K562 (cell line): ENCODE data around the gene PDE4D. TPM values are rescaled to one million over a fixed set of nuclear protein-coding genes. Genes with fewer than 3 reads are reported as not detected.

Experiments used
- ATAC-seq: fragments of 200-7000 bp; cut with Tn5 transposase; 3 replicates; pipeline ENCODE4 v1.9.1; 2020; ENCODE audit warnings: moderate library complexity
- BruUV-seq: library from RNA; stranded (reverse); fragments of 400-500 nt; replicated peaks from 2 replicates; lab custom pipeline; 2021; lab: Mats Ljungman, UMichigan
- CTCF ChIA-PET: fragments of 300-600 bp; formaldehyde crosslinking; extraction: SDS; loops from one replicate; lab custom pipeline; 2021; ENCODE audit warnings: low intra/inter-chr PET ratio; lab: Yijun Ruan, JAX
- POLR2A ChIA-PET: fragments of 300-600, 350-650 bp; sonication (Branson Sonifier 250); formaldehyde crosslinking; extraction: SDS; loops from one replicate; lab custom pipeline; 2021; ENCODE audit warnings: antibody characterized with exemption, inconsistent platforms; lab: Yijun Ruan, JAX
- DNase-seq, 4 experiments: peaks; one replicate each; pipeline versions ENCODE4 v3.0.0 to v3.0.0-alpha.2; 2011 to 2018; ENCODE audit warnings: low spot score in 3 of 4, mixed read lengths in 3 of 4; ENCODE audit errors: extremely low read depth in 1 of 4
- FAIRE-seq: peaks from 2 replicates; lab custom pipeline; 2011; peaks lifted over from hg19 to GRCh38; lab: Jason Lieb, UNC
- H2AFZ ChIP-seq: 2 replicates; pipeline ENCODE4 v1.6.0; 2011; ENCODE audit warnings: low read depth, low read length, control low read depth, inconsistent platforms
- H3K27ac ChIP-seq: fragments of 200-600 bp; 3 replicates; pipeline ENCODE4 v1.8.0; 2011; ENCODE audit warnings: low read depth, mild to moderate bottlenecking, control low read depth, inconsistent platforms, low read length, moderate library complexity, mixed read lengths; ENCODE audit errors: extremely low read depth
- H3K27me3 ChIP-seq, 2 experiments: fragments of 300-600 bp in 1 of 2; 2 replicates in 1 of 2; 3 replicates in 1 of 2; pipeline versions ENCODE4 v1.6.0 to v1.8.0; 2011; ENCODE audit warnings: inconsistent platforms in 2 of 2, low read length in 2 of 2, mild to moderate bottlenecking in 1 of 2, mixed read lengths in 1 of 2, moderate library complexity in 1 of 2; ENCODE audit not compliant: control insufficient read depth in 2 of 2, insufficient read depth in 2 of 2
- H3K36me3 ChIP-seq: fragments of 300-600 bp; 3 replicates; pipeline ENCODE4 v1.8.0; 2011; ENCODE audit warnings: mild to moderate bottlenecking, low read length, inconsistent platforms; ENCODE audit not compliant: control insufficient read depth, insufficient read depth
- H3K4me1 ChIP-seq, 2 experiments: fragments of 200-600 bp in 1 of 2; replicated peaks in 1 of 2; 2 replicates in 1 of 2; 3 replicates in 1 of 2; pipeline versions ENCODE4 v1.5.1 to v1.8.0; 2011; ENCODE audit warnings: inconsistent platforms in 2 of 2, low read length in 2 of 2, mild to moderate bottlenecking in 1 of 2, mixed read lengths in 1 of 2, moderate library complexity in 1 of 2; ENCODE audit not compliant: control insufficient read depth in 2 of 2, insufficient read depth in 2 of 2
- H3K4me2 ChIP-seq: 2 replicates; pipeline ENCODE4 v1.6.1; 2011; ENCODE audit warnings: low read length, control low read depth, inconsistent platforms, mixed read lengths; ENCODE audit not compliant: insufficient read depth
- H3K4me3 ChIP-seq: fragments of 200-600 bp; sonication (generic), shearing (Covaris generic); 2 replicates; pipeline ENCODE4 v1.5.1; 2016; ENCODE audit warnings: control low read depth, inconsistent platforms
- H3K79me2 ChIP-seq: fragments of 200-600 bp; 3 replicates; pipeline ENCODE4 v1.8.0; 2011; ENCODE audit warnings: low read length, inconsistent platforms; ENCODE audit not compliant: control insufficient read depth, insufficient read depth
- H3K9ac ChIP-seq, 2 experiments: 2 replicates each; pipeline versions ENCODE4 v1.6.0 to v1.6.1; 2011; ENCODE audit warnings: low read depth in 2 of 2, low read length in 2 of 2, control low read depth in 1 of 2, inconsistent platforms in 1 of 2, mild to moderate bottlenecking in 1 of 2, mixed read lengths in 1 of 2; ENCODE audit not compliant: insufficient read depth in 1 of 2
- H3K9me1 ChIP-seq: one replicate; pipeline ENCODE4 v1.6.0; 2011; ENCODE audit warnings: inconsistent platforms, mild to moderate bottlenecking, low read length, moderate library complexity; ENCODE audit not compliant: control insufficient read depth, insufficient read depth
- H3K9me3 ChIP-seq: replicated peaks from 2 replicates; pipeline ENCODE4 v1.5.1; 2011; ENCODE audit warnings: low read depth, low read length, inconsistent platforms; ENCODE audit not compliant: control insufficient read depth, insufficient read depth
- H4K20me1 ChIP-seq: replicated peaks from 2 replicates; pipeline ENCODE4 v1.6.1; 2011; ENCODE audit warnings: low read length, inconsistent platforms, mixed read lengths; ENCODE audit not compliant: control insufficient read depth, insufficient read depth
- EP400 ChIP-seq: fragments of 450-650 bp; IDR thresholded peaks from 2 replicates; pipeline ENCODE4 v1.6.1; 2017; ENCODE audit warnings: antibody characterized with exemption, mild to moderate bottlenecking, moderate library complexity
- KLF1 ChIP-seq: fragments of 450-650 bp; IDR thresholded peaks from 2 replicates; pipeline ENCODE4 v1.6.1; 2016; ENCODE audit warnings: missing genetic modification characterization, missing compliant biosample characterization
- MCM5 ChIP-seq: fragments of 450-650 bp; IDR thresholded peaks from 2 replicates; pipeline ENCODE4 v1.6.1; 2016; ENCODE audit warnings: low read depth
- NEUROD1 ChIP-seq: fragments of 150-350 bp; IDR thresholded peaks from 2 replicates; pipeline ENCODE4 v1.6.1; 2014; ENCODE audit warnings: borderline replicate concordance, low read length, low read depth; ENCODE audit not compliant: partially characterized antibody
- PHF20 ChIP-seq: fragments of 450-650 bp; IDR thresholded peaks from 2 replicates; pipeline ENCODE4 v1.6.1; 2018; ENCODE audit not compliant: partially characterized antibody
- RHOXF2B ChIP-seq: fragments of 250-450 bp; sonication (Bioruptor Pico); conservative IDR thresholded peaks from 2 replicates; pipeline ENCODE4 v1.5.1; 2021
- SUPT5H ChIP-seq: fragments of 450-650 bp; IDR thresholded peaks from 2 replicates; pipeline ENCODE4 v1.6.1; 2016
- VEZF1 ChIP-seq: fragments of 200-800 bp; sonication (Bioruptor generic); IDR thresholded peaks from 2 replicates; pipeline ENCODE4 v1.6.1; 2017; ENCODE audit warnings: missing genetic modification characterization, missing compliant biosample characterization
- ZKSCAN3 ChIP-seq: fragments of 250-450 bp; sonication (Bioruptor Pico); IDR thresholded peaks from 2 replicates; pipeline ENCODE4 v1.4.0; 2020
- WGBS: fragments of 100-300 bp; shearing (Covaris generic); methylation state at CpG from one replicate; pipeline ENCODE4 v1.1.6; 2016; ENCODE audit warnings: low coverage, mixed read lengths; ENCODE audit not compliant: insufficient coverage; ENCODE audit errors: missing lambda C conversion rate; 5-methylcytosine and 5-hydroxymethylcytosine counted together
- in situ Hi-C: fragments of 300-500 bp; cut with MboI; formaldehyde crosslinking; loops from 4 replicates; pipeline ENCODE4 v1.15.0; 2018; ENCODE audit warnings: inconsistent platforms, mixed read lengths
- intact Hi-C: fragments of 100-400 bp; cut with micrococcal nuclease; formaldehyde crosslinking; loops from 2 replicates; pipeline ENCODE4 v1.14.2; 2022
- polyA plus RNA-seq, 8 experiments: library from polyadenylated mRNA; depleted of rRNA in 4 of 8; stranded (reverse) in 5 of 8; unstranded in 3 of 8; fragments of >200 nt; fragmentation: Nextera tagmentation in 2 of 8; fragmentation: Illumina TruSeq in 1 of 8; extraction: Ambion mirVana in 2 of 8; extraction: Trizol in 1 of 8; gene quantifications; 2 replicates each; pipeline versions ENCODE4 v1.2.1 to v1.2.3, GENCODE V29; 2011 to 2014; ENCODE audit warnings: inconsistent platforms in 1 of 8, missing spikeins in 1 of 8
- total RNA-seq, 7 experiments: library from RNA; depleted of rRNA in 6 of 7; stranded (reverse); fragments of >200 nt in 6 of 7; fragmentation: Illumina TruSeq in 2 of 7; extraction: Trizol in 2 of 7; gene quantifications; 2 replicates each; pipeline versions ENCODE4 v1.2.1 to v1.2.3, GENCODE V29; 2011 to 2021; ENCODE audit warnings: low replicate concordance in 1 of 7

Gene PDE4D
- total and polyA plus RNA-seq, 9 of the 15 experiments (the other 6 are each of a cell fraction or from before 2014, with no cell fraction given): 0.04 to 0.46 (median 0.13) TPM

GRCh38 chr5:59423021-59423420 is 470.5 kb downstream of the PDE4D start (continued):
- TF ChIP-seq VEZF1 (CRISPR knock-in tag) (no peak), PHF20 (no peak), NEUROD1 (no peak), MCM5 (no peak), ZKSCAN3 (CRISPR knock-in tag) (no peak)

DNA sequence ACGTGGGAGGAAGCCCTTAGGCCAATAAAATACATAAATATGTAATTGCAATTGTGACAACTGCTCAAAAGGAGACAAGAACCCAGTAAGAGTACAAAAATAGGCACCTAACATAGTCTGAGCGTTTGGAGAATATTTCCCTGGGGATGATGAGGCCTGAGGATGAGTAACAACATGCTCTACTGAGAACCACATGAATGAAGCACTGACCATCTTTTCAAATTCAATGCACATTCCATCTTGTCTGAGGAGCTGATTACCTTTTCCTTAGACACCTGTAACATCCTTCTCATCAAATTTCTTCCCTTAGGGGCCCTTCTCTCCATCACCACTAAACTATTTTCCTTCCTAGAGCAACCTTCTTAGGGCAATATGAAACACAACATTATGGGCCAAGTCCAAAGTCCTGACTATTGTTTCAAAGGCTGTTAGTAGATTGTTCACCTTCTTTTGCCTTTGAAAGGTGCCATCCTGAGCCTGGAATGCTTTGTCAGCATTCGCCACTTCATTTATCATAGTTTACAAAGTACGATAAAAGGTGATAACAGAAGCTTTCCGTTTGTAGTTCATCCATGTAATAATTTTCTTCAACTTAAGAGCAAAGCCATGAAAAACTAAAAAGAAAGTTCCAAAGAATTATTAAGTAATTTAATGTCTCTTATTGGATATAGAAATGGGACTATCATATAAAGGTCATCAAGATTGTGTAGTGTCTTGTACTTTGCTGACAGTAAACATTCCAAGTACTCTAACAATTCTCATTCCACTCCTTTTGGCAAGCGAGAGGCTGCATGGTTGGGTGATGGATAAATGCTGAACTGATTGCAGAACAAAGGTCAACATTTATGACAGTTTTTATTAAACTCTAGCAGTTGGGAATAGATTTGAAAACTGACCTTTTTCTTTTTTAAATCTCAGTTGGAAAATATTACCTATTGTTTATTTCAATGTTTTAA is 471.3 kb downstream of the PDE4D start:
- intact Hi-C loops (no loop called here), in situ Hi-C loops (no loop called here)
- DNase-seq: no peak
- Histone ChIP-seq H2AFZ (no peak overlapping the region), H3K27ac (no peak overlapping the region), H4K20me1 (no peaks in the 10 kb centered on the region), H3K4me3 (no peak overlapping the region), H3K36me3 (no peaks in the 10 kb centered on the region), H3K79me2 (no peaks in the 10 kb centered on the region), H3K4me1 (no peaks in the 10 kb centered on the region), H3K9me3 (no peaks in the 10 kb centered on the region), H3K27me3 (no peaks in the 10 kb centered on the region), H3K9me1 (no peaks in the 10 kb centered on the region), H3K9ac (no peak overlapping the region), H3K4me2 (no peak overlapping the region)
- no peak for FAIRE-seq
- POLR2A ChIA-PET: no interaction called here
- no peak for ATAC-seq
- CTCF ChIA-PET: no interaction called here
- no peak for TF ChIP-seq KLF1 (tag)
- no peak for TF ChIP-seq SUPT5H
- TF ChIP-seq EP400: no peak
- no peak for TF ChIP-seq RHOXF2B (CRISPR knock-in tag)
- WGBS: 2% methylated on average over 6 of the region's 6 CpGs
- BruUV-seq: no TSS peak
